Liver (tissue), 9 donors: ENCODE measurements around the gene GPR183. TPM values are rescaled to one million over a fixed set of nuclear protein-coding genes. Genes with fewer than 3 reads are reported as not detected.
A peak's percentile ranks its signal among the peaks of the same experiment; 100 is the strongest.

Source experiments
- DNase-seq: peaks from one replicate; pipeline ENCODE4 v3.0.0-alpha.2; 2017; ENCODE audit warnings: low spot score
- H3K27ac ChIP-seq, 2 donors: one replicate each; pipeline ENCODE4 v1.7.0; 2013; ENCODE audit warnings: inconsistent platforms in 2 of 2, low read length in 2 of 2, control low read depth in 1 of 2, low read depth in 1 of 2, mild to moderate bottlenecking in 1 of 2
- H3K27me3 ChIP-seq, 4 donors: one replicate each; pipeline versions ENCODE4 v1.6.1 to v1.7.0; 2013; ENCODE audit warnings: low read length in 3 of 4, inconsistent platforms in 1 of 4, mild to moderate bottlenecking in 1 of 4, moderate library complexity in 1 of 4; ENCODE audit not compliant: control insufficient read depth in 4 of 4, insufficient read depth in 4 of 4
- H3K36me3 ChIP-seq, 4 donors: one replicate each; pipeline versions ENCODE4 v1.6.1 to v1.7.0; 2013; ENCODE audit warnings: low read length in 3 of 4, mild to moderate bottlenecking in 3 of 4, low read depth in 1 of 4, moderate library complexity in 1 of 4; ENCODE audit not compliant: control insufficient read depth in 4 of 4, insufficient read depth in 3 of 4
- H3K4me1 ChIP-seq, 4 donors: one replicate each; pipeline versions ENCODE4 v1.6.1 to v1.7.0; 2013; ENCODE audit warnings: low read length in 3 of 4, mild to moderate bottlenecking in 3 of 4, moderate library complexity in 1 of 4; ENCODE audit not compliant: control insufficient read depth in 4 of 4, insufficient read depth in 4 of 4
- H3K4me3 ChIP-seq, 3 donors: one replicate each; pipeline versions ENCODE4 v1.6.1 to v1.7.0; 2013; ENCODE audit warnings: low read length in 3 of 3, control low read depth in 1 of 3, low read depth in 1 of 3, mild to moderate bottlenecking in 1 of 3
- H3K9ac ChIP-seq, 2 donors: one replicate each; pipeline ENCODE4 v1.7.0; 2013; ENCODE audit warnings: low read length in 2 of 2, mild to moderate bottlenecking in 2 of 2, moderate library complexity in 2 of 2, control low read depth in 1 of 2, low read depth in 1 of 2
- H3K9me3 ChIP-seq, 4 donors: one replicate each; pipeline versions ENCODE4 v1.6.1 to v1.7.0; 2013; ENCODE audit warnings: low read length in 3 of 4; ENCODE audit not compliant: control insufficient read depth in 4 of 4
- ATF3 ChIP-seq: IDR thresholded peaks from 2 replicates; pipeline ENCODE4 v1.6.1; 2016; ENCODE audit warnings: antibody characterized with exemption
- CTCF ChIP-seq: fragments of 150-350 bp; IDR thresholded peaks from 2 replicates; pipeline ENCODE4 v1.5.1; 2017; ENCODE audit warnings: improper control_type of control experiment, low read depth, low read length; ENCODE audit not compliant: missing input control
- EGR1 ChIP-seq, 2 donors: IDR thresholded peaks; 2 replicates each; pipeline ENCODE4 v1.6.1; 2016 to 2018; ENCODE audit warnings: antibody characterized with exemption in 2 of 2, low read depth in 2 of 2
- FOXA1 ChIP-seq: IDR thresholded peaks from 2 replicates; pipeline ENCODE4 v1.6.1; 2016; ENCODE audit warnings: antibody characterized with exemption
- FOXA2 ChIP-seq: IDR thresholded peaks from 2 replicates; pipeline ENCODE4 v1.6.1; 2016; ENCODE audit warnings: antibody characterized with exemption
- GABPA ChIP-seq, 2 donors: IDR thresholded peaks in 1 of 2; conservative IDR thresholded peaks in 1 of 2; 2 replicates each; pipeline ENCODE4 v1.6.1; 2016; ENCODE audit warnings: antibody characterized with exemption in 2 of 2, mild to moderate bottlenecking in 1 of 2, moderate library complexity in 1 of 2
- HNF4A ChIP-seq, 2 donors: conservative IDR thresholded peaks; 2 replicates each; pipeline ENCODE4 v1.6.1; 2016; ENCODE audit warnings: antibody characterized with exemption in 2 of 2, mild to moderate bottlenecking in 2 of 2
- HNF4G ChIP-seq: IDR thresholded peaks from 2 replicates; pipeline ENCODE4 v1.6.1; 2016; ENCODE audit warnings: antibody characterized with exemption
- JUND ChIP-seq, 2 donors: IDR thresholded peaks; 2 replicates each; pipeline ENCODE4 v1.6.1; 2016; ENCODE audit warnings: antibody characterized with exemption in 2 of 2
- MAX ChIP-seq: IDR thresholded peaks from 2 replicates; pipeline ENCODE4 v1.6.1; 2016; ENCODE audit warnings: antibody characterized with exemption
- NR2F2 ChIP-seq: IDR thresholded peaks from 2 replicates; pipeline ENCODE4 v1.6.1; 2016; ENCODE audit warnings: antibody characterized with exemption
- RAD21 ChIP-seq, 2 donors: IDR thresholded peaks; 2 replicates each; pipeline ENCODE4 v1.6.1; 2016; ENCODE audit warnings: antibody characterized with exemption in 2 of 2, mild to moderate bottlenecking in 2 of 2
- REST ChIP-seq: IDR thresholded peaks from 2 replicates; pipeline ENCODE4 v1.6.1; 2016; ENCODE audit warnings: antibody characterized with exemption, mild to moderate bottlenecking
- RXRA ChIP-seq, 2 donors: IDR thresholded peaks; 2 replicates each; pipeline ENCODE4 v1.6.1; 2017 to 2018; ENCODE audit warnings: antibody characterized with exemption in 2 of 2, mild to moderate bottlenecking in 1 of 2
- SP1 ChIP-seq: IDR thresholded peaks from 2 replicates; pipeline ENCODE4 v1.6.1; 2018; ENCODE audit warnings: antibody characterized with exemption, mild to moderate bottlenecking
- TAF1 ChIP-seq: conservative IDR thresholded peaks from 2 replicates; pipeline ENCODE4 v1.6.1; 2016; ENCODE audit warnings: antibody characterized with exemption, mild to moderate bottlenecking
- YY1 ChIP-seq: IDR thresholded peaks from 2 replicates; pipeline ENCODE4 v1.6.1; 2016; ENCODE audit warnings: antibody characterized with exemption, mild to moderate bottlenecking
- ZBTB33 ChIP-seq: IDR thresholded peaks from 2 replicates; pipeline ENCODE4 v1.6.1; 2016; ENCODE audit warnings: antibody characterized with exemption
- WGBS: extraction: QIAGEN DNeasy Blood & Tissue Kit; methylation state at CpG from one replicate; pipeline ENCODE4 v1.1.7; 2013; 5-methylcytosine and 5-hydroxymethylcytosine counted together
- polyA plus RNA-seq, 2 donors: library from polyadenylated mRNA; stranded (reverse) in 1 of 2; unstranded in 1 of 2; fragments of 200-250 nt in 1 of 2; fragments of >200 nt in 1 of 2; fragmentation: Nextera tagmentation in 1 of 2; extraction: Ambion mirVana in 1 of 2; gene quantifications; one replicate each; pipeline versions ENCODE4 v1.2.1 to v1.2.3, GENCODE V29; 2013 to 2015
- total RNA-seq, 2 donors: library from RNA; depleted of rRNA; stranded (reverse); fragments of >200 nt; gene quantifications; one replicate each; pipeline ENCODE4 v1.2.3, GENCODE V29; 2014
- donor health status: healthy.
- donor health status: healthy.
- donor health status: healthy.
- donor health status: healthy.
- donor health status: healthy.

Gene GPR183
- total and polyA plus RNA-seq, 4 donors, result 0.89 to 4.3 (median 2.9) TPM

GRCh38 chr13:99332456-99332855, 25.3 kb upstream of the GPR183 start:
- H3K9ac ChIP-seq, result no peak overlapping the region
- WGBS, result 64% methylated on average over 9 of the region's 9 CpGs
- H3K27ac ChIP-seq, result no peak overlapping the region
- H3K4me1 ChIP-seq, result no peaks in the 10 kb centered on the region
- peaks cover 0 to 6% (median 2%) of the 10 kb centered on the region in 4 donors for H3K36me3 ChIP-seq
- H3K27me3 ChIP-seq, result no peaks in the 10 kb centered on the region
- no peaks in the 10 kb centered on the region for H3K9me3 ChIP-seq
- TF ChIP-seq SP1 (peak; percentile 15), RXRA (IDR thresholded peaks at IDR 0.05) (peak in 1 of 2 donors; percentile 57), HNF4A (conservative IDR thresholded peaks at IDR 0.05) (peak in 1 of 2 donors; percentile 55), FOXA1 (no peak), YY1 (no peak)
- no peak for DNase-seq
- H3K4me3 ChIP-seq, result no peak overlapping the region

- Histone ChIP-seq H3K9me3 (no peaks in the 10 kb centered on the region), H3K27me3 (no peaks in the 10 kb centered on the region), H3K4me3 (no peak overlapping the region), H3K4me1 (no peaks in the 10 kb centered on the region), H3K36me3 (peaks cover 0 to 6% (median 2%) of the 10 kb centered on the region in 4 donors), H3K9ac (no peak overlapping the region), H3K27ac (no peak overlapping the region)
- DNase-seq, result no peak
- 75% methylated on average over 5 of the region's 5 CpGs for WGBS
- TF ChIP-seq REST (no peak), SP1 (no peak), FOXA1 (no peak), JUND (IDR thresholded peaks at IDR 0.05) (no peak), ZBTB33 (no peak), HNF4A (conservative IDR thresholded peaks at IDR 0.05) (no peak), CTCF (no peak), FOXA2 (no peak), RAD21 (IDR thresholded peaks at IDR 0.05) (no peak), MAX (no peak), GABPA (IDR thresholded peaks at IDR 0.05 in 1 of 2, conservative IDR thresholded peaks at IDR 0.05 in 1 of 2) (no peak), TAF1 (no peak), EGR1 (IDR thresholded peaks at IDR 0.05; ENCODE audit: low read depth in 2 of 2) (no peak), RXRA (IDR thresholded peaks at IDR 0.05) (no peak), YY1 (no peak), NR2F2 (no peak), ATF3 (no peak), HNF4G (no peak)
These were observed 24.7 kb upstream of the GPR183 start for GRCh38 chr13:99331881-99332293.
